ENCODE data around the gene ABCG1. TPM values are rescaled to one million over a fixed set of nuclear protein-coding genes. Genes with fewer than 3 reads are reported as not detected.
"Not testable (repeated sequence)": the region's sequence is repeated elsewhere in the genome, so short reads cannot be mapped to it uniquely, and the experiment has no call there.

The ABCG1 gene
- total RNA-seq, 1 experiment from 2014 or later = not detected

DNA sequence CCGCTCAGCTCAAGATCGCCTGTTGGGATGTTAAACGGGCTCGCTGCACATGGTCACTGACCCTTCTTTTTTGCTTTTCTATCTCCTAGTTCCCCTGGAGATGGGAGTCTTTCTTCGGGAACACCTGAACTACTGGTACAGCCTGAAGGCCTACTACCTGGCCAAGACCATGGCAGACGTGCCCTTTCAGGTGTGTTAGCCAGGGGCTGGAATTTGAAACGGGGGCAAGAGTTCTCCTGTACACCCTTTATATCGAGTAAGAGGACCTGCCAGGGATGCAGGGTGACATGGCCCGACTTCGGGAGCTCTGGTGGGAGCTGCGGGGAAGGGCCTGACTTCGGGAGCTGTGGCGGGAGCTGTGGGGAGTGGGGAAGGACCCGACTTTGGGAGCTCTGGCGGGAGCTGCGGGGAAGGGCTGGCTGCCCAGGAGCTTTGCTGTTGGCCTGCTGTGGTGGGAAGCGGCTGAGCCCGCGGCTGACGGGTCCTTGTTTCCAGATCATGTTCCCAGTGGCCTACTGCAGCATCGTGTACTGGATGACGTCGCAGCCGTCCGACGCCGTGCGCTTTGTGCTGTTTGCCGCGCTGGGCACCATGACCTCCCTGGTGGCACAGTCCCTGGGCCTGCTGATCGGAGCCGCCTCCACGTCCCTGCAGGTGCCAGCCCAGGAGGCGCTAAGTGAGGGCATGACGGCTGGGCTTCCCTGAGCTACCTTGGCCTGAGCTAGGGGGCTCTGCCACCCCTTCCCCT is 72.2 kb downstream of the ABCG1 start:
- no peak for DNase-seq (ENCODE audit: low read depth)

DNA sequence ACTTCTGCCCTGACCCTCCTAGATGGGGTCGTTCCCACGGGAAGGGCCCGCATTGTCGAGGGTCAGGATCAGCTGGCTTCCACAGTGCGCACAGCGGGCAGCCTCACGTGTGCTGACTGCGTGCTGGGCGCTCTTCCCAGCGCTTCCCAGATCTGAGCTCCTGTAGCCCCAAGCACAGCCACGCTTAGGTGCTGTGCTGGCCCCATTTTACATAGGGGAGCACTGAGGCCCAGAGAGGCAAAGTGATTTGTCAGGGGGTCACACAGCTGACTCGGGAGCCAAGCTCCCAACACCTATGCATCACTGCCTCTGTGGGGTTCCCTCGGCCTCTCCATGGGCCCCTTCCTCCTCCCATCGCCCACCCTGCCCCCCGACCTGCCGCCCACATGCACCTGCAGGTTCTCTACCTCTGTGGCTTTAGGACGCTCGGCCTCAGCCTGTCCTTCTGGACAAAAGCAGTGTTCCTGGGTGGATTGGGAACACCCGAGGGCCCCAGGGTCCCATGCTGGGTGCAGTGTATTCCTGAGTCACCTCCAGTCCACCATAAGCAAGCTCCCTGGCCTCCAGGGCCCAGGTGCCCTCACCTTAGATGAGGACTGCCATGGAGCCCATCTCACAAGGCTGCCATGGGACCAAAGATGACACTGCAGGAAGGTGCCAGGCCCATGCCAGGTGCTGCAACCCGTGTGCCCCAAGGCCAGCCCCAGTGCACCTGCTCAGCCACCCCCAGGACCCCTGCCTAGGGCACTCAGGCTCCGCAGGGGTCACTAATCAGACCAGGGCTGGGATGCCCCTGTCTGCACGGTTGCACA is 73.0 kb downstream of the ABCG1 start:
- peak; percentile 2 for DNase-seq (ENCODE audit: low read depth)

DNA sequence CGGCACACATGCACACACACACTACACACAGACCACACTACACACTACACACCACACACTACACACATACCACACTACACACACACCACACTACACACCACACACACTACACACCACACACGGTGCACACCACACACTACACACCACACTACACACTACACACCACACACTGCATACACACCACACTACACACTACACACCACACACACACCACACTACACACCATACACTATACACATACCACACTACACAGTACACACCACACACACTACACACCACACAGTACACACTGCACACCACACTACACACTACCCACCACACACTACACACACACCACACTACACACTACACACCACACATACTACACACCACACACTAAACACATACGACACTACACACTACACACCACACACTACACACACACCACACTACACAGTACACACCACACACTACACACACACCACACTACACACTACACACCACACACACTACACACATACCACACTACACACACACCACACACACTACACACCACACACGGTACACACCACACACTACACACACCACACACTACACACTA is 73.7 kb downstream of the ABCG1 start:
- DNase-seq (ENCODE audit: low read depth) = not testable (repeated sequence)

DNA sequence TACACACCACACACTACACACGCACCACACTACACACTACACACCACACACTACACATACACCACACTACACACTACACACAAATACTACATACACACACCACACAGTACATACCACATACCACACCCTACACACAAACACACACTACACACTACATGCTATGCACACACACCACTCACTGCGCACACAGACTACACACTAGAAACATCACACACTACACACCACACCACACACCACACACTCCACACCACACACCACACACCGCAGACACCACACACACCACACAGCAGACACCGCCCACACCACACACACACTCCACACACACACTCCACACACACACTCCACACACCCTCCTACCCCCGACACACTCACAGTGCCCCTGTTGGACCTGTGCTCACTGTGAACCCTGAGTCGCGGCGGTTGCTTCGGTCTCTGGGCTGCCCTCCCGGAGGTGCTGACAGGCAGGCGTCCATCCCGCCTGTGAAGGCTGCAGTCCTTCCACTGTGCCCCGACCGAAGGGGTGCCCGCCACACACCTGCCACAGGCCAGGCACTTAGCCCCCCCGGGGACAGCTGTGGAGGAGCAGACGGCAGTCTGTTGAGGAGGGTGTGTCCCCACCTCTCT is 74.8 kb downstream of the ABCG1 start:
- DNase-seq (ENCODE audit: low read depth) = no peak

DNA sequence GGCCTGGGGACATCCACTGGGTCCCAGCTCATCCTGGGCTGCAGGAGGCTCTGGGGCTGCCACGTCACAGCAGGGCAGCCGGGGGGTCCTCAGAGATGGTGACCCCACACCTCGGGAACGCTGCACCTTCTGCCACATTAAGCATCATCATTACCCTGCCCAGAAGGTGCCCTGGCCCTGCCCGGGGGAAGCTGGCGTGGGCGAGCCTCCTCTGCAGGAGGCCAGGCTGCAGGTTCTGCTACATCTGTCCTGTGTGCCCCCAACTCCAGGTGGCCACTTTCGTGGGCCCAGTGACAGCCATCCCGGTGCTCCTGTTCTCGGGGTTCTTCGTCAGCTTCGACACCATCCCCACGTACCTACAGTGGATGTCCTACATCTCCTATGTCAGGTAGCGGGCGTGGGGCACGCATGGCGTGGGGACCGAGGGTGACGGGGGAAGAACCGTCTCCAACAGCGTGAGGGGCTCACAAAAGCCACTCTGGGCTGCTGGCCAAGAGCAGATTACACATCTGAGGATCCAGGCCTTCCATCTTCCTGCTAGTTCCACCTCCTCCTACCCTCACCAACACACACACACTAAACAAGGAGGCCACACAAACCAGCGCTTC is 75.4 kb downstream of the ABCG1 start:
- no peak for DNase-seq (ENCODE audit: low read depth)

DNA sequence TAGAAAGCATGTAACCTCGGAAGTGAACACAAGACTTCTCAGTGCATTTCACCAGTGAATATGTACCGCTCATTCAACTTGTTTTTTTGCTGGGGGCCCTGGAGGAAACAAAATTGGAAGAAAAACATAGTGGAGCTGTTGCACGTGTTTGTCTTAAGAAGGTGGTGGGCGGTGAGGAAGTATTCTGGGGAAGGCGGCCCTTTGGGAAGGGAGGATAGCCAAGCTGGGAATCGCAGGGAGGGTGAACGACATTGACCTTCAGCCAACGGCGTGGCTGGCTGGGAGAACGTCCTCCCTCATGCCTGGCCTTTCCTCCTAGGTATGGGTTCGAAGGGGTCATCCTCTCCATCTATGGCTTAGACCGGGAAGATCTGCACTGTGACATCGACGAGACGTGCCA is 76.9 kb downstream of the ABCG1 start:
- DNase-seq (ENCODE audit: low read depth) = no peak

DNA sequence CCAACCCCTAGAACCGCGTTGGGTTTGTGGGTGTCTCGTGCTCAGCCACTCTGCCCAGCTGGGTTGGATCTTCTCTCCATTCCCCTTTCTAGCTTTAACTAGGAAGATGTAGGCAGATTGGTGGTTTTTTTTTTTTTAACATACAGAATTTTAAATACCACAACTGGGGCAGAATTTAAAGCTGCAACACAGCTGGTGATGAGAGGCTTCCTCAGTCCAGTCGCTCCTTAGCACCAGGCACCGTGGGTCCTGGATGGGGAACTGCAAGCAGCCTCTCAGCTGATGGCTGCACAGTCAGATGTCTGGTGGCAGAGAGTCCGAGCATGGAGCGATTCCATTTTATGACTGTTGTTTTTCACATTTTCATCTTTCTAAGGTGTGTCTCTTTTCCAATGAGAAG is 77.6 kb downstream of the ABCG1 start:
- DNase-seq (ENCODE audit: low read depth) = no peak

DNA sequence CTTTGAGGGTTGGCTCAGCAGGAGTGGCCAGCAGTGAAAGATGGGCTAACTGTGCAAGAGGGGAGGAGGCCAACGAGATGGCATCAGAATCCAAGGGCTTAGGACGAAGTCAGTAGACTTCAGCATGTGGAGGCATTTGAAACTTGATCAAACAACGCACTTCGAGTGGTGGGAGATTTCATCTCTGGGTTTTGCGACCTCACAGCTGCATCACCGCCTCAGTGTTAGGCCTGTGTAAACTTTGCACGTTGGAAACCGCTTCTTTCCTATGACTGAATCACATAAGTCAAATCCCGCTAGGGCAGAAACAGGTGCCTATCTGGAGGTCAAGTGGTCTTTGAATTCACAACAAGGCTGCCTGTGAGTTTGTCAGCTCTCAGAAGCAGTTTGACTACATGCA is 78.4 kb downstream of the ABCG1 start:
- DNase-seq (ENCODE audit: low read depth) = no peak

DNA sequence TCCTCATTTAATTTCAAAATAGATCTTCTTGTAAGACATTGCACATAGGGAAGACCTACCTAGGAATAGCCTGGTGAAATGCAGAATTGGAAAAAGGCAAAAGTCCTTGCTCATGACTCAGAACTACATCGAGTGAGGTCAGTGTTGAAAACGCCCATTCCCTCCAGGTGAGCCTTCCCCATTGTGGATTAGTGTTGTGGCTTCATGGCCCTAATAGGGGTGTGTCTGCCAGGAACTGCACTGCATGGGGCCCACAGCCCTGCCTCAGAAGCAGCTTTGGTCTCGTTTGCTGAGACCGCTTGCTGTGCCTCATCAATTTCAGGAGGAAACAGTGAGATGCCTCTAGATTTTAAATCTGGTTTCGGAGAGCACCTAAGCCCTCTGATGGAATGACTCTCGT is 79.3 kb downstream of the ABCG1 start:
- no peak for DNase-seq (ENCODE audit: low read depth)

DNA sequence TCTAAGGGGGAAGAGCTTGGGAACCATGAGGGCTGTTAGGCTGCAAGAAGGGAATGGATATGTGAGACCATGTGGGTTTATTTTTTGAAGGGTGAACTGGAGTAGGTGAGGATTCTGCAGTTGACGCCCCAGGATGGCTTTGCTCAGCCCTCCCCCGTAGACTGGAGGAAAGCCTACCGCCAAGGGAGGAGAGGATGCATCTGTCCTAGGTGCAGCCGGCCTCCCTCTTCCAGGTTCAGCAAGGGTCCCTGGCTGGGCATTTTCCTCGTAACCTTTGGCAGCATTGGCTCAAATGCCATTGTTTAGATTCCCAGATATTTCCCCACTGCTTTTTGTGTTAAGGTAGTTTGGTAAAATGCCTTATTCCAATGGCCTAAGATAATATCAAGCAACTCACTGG is 79.7 kb downstream of the ABCG1 start:
- DNase-seq (ENCODE audit: low read depth) = no peak

DNA sequence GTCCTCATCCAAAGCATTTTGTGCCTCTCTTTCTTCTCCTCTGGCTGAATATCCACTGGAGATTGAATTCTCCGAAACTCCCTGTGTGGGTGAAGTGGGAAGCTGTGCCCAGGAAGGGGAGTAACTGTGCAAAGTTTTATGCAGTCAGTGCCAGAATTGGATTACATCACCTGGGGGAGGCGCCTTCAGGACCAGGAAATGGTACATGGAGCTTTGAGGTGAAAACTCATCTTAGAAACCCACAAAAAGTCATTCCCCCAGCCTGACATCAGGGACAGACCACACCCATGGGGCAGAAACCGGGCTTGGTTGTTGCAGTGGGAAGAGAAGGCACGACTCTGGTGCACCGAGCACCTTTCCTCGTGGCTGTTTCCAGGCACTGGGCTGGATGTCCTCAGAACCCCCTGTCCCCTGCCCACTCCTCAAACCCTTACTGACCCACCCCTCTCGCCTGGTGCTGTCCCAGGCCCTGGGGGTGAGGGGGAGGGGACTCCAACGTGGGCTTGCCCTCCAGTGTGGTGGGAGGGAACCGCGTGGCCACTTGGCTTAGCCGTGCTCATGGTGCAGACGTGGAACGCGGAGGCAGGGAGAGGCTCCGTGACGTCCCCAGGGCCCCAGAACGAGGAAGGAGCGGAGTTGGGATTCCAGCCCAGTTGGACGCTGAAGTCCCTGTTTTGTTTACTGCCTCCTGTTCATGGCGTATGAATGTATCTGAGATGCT is 80.5 kb downstream of the ABCG1 start:
- no peak for DNase-seq (ENCODE audit: low read depth)

DNA sequence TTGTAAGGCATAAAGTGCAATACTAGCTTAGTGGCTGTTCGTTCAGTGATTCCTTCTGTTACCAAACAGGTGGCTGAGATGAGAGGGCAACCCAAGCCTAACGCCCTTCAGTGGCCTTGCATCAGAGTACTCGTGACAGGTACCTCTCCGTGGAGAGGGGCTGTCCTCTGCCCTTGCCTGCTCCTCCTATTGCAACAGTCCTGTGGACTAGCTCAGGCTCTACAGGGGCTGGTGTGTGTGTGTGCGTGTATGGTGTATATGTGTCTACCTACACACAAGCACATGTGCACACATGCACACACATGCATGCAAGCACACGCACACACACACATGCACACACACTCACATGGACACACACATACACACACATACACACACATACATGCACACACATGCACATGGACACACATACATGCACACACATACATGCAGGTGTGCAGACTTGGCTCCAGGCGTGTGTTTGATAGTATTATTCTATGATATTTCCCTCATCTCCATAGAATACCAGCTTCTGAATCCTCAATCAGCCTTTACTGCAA is 81.2 kb downstream of the ABCG1 start:
- DNase-seq (ENCODE audit: low read depth) = no peak

DNA sequence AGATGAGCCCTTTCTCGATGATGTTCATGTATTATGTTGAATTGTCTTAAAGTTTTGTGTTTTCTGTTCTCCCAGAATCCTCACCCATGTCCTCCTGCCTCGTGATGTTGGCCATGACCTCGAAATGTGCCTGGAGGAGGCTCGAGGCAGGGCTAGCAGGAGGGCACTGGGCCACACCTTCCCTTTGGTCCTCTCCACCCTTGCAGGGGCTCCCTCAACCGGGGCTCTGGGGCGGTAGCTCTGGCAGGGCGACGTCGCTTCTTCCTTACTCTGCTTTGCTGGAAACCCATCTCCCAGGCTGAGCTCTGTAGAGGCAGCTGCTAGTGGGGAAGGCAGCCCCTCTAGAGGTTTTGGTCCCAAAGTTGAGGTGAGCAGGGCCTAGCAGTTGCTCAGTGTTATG is 82.0 kb downstream of the ABCG1 start:
- no peak for DNase-seq (ENCODE audit: low read depth)

DNA sequence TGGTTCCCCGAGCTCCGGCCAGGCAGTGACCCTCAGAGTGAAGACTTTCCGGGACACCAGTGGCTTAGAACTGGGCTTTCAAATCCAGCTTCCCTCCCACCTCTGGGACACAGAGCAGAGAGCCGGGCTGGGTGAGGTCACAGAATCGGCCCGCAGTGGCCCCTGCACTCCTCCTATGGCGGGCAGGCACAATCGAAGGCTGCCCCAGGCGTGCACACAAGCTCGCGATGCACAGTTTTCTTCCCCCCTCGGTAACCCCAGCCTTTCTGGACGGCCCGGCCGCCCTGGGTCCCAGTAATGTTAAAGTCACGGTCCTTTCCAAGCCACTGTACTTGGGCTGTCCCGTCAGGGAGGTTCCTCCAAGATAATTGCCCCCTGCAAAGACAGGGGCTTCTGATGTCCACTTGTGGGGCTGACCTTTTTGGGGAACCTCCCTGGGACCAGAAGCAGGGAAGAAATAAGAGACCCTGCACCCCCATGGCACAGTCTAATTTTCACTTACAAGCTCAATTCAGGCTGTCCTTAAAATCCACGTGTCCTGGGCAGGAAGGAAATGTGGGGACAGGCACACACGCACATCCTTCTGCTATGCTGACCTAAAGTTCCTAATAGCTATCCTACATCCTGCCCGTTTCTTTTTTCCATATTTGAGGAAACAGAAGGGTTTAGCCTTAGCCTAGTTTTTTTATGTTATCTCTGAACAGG is 82.6 kb downstream of the ABCG1 start:
- DNase-seq (ENCODE audit: low read depth) = no peak

DNA sequence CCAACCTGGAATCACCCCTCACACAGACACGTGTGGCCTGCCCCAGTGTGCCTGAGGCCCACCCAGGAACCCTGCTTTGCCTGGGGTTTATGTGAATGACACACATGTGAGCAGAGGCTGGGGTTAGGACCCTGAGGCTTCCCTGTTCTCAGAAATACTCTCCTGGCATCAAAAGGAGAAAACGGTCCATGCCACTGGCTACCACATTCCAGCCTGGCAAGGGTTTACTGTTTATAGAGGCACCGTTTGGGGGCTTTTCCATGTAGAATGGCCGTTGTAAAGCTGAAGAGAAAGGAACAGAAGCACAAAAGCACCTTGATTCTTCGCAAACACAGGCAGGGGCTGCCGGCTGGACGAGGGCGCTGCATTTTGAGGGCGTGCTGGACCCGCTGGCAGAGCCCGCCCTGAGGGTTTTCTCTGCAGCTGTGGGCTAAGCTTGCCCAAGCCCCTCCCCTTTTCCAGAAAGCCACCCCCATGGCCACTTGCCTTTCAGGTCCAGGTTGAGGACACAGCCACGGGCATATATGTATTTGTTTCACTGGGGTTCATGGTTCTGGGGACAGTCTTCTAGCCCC is 83.2 kb downstream of the ABCG1 start:
- no peak for DNase-seq (ENCODE audit: low read depth)

DNA sequence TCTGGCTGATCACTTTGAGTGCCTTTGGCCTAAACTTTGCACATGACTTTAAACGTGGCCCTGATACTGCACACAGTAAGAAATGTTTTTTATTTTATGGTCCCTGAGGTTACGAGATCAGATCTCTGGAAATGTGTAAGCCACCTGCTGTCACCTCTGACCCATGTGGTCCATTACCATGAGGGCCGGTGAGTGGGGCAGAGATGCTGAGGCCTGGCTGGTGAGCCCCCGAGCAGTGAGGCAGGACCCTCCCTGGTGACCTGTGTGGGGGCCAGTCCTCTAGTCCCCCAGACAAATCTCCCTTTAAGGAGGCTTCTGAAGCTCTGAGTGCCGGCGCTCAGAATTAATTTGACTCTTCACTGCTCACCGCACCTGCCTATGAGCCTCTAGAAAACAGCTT is 83.9 kb downstream of the ABCG1 start:
- no peak for DNase-seq (ENCODE audit: low read depth)

DNA sequence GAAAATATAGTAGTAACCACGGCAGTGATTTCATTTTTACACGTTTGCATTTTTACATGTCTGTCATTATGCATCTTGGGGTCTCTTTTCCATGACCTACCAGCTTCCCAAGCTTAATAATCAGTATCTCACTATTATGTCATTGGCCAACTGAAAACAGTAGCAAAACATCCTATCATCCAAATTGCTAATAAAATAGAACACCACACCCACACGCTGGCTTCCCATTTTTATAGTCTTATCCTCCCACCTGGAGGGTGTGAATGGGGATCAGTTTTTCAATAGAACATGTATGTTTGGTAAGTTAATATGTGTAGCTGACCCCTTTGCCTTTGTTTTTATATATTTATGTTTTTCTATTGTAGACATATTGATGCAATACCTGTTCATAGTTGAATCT is 84.5 kb downstream of the ABCG1 start:
- no peak for DNase-seq (ENCODE audit: low read depth)

DNA sequence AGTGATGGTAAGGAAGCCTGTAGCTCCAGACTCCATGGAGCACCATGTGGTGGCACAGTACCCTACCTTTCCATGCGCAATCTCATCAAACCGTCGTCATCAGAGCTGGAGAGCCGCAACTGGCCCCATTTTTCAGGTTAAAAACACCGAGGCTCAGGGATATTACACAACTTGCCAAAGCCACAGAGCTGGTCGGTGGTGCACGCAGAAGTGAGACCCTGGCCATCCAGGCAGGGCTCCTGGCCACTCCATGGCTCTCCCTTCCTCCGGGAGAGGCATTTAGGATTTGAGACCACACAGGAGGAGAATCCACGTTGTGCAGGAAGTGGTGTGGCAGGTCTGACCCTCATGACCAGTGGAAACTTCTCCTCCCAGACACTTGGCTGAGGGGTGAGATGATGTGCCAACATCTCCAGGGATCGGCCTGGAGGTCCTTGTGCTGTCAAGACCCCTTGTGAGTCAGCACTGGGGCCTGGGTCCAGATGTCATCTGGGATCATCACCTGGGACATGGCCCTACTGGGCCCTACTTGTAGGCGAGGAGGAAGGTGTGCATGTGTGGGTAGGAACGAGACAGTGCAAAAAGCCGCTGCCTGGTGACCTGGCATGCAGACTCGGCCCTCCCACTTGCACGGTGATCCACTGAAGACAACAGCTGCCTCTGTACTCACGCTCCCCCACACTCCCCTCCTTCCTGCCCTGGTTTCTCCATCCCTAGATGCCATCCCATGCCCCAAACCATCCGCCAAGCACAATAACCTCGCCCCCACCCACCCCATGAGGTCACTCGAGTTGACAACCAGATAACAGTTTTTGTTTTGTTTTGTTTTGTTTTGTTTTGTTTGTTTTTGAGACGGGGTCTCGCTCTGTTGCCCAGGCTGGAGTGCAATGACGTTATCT is 85.9 kb downstream of the ABCG1 start:
- DNase-seq (ENCODE audit: low read depth) = no peak

DNA sequence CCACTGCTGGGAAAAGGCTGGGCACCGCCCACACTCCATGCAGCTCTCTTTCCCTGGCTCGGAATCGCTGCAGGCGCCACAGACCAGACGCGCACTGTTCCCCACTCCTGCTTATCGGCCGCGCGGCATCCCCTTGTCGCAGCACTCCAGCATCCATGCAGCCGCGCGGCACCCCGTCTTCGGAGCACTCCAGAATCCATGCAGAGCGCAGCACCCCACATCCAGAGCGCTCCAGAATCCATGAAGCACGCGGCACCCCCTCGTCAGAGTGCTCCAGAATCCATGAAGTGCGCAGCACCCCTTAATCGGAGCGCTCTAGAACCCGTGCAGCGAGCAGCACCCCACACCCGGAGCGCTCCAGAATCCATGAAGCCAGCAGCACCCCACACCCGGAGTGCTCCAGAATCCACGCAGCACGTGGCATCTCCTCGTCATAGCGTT is 86.8 kb downstream of the ABCG1 start:
- DNase-seq (ENCODE audit: low read depth) = no peak
